AG04450 (cell line): Measurements from ENCODE around the gene HIVEP2. TPM values are rescaled to one million over a fixed set of nuclear protein-coding genes. Genes with fewer than 3 reads are reported as not detected.

ENCODE experiments used
- CTCF ChIA-PET: fragments of 300-600, 350-600 bp; formaldehyde crosslinking; extraction: SDS; loops from one replicate; lab custom pipeline; 2022; ENCODE audit warnings: antibody characterized with exemption, inconsistent platforms; lab: Charles Lee
- POLR2A ChIA-PET: fragments of 350-600 bp; formaldehyde crosslinking; extraction: SDS; loops from one replicate; lab custom pipeline; 2021; ENCODE audit warnings: antibody characterized with exemption, inconsistent platforms; lab: Yijun Ruan, JAX
- DNase-seq: peaks from one replicate; pipeline ENCODE4 v3.0.0-alpha.2; 2011; ENCODE audit warnings: low read depth, low spot score
- H3K27ac ChIP-seq: one replicate; pipeline ENCODE4 v1.5.1; 2012; ENCODE audit warnings: low read depth, low read length, control low read depth
- H3K27me3 ChIP-seq: one replicate; pipeline ENCODE4 v1.6.0; 2012; ENCODE audit warnings: low read length; ENCODE audit not compliant: control insufficient read depth, insufficient read depth
- H3K4me3 ChIP-seq: 2 replicates; pipeline ENCODE4 v1.5.1; 2011; ENCODE audit warnings: mild to moderate bottlenecking, low read depth, low read length, control low read depth
- H3K9me3 ChIP-seq: 2 replicates; pipeline ENCODE4 v1.5.1; 2012; ENCODE audit warnings: low read length; ENCODE audit not compliant: control insufficient read depth, insufficient read depth
- polyA plus RNA-seq: library from polyadenylated mRNA; depleted of rRNA; stranded (reverse); fragments of >200 nt; gene quantifications from 2 replicates; pipeline ENCODE4 v1.2.3, GENCODE V29; 2011
- TF ChIP-seq, protein P1 (sequence below): IDR thresholded peaks from 2 replicates; pipeline ENCODE4 v1.5.1; 2011; ENCODE audit warnings: low read depth, low read length, control low read depth, inconsistent platforms

Gene HIVEP2
- polyA plus RNA-seq, 1 experiment, result 4.9 TPM

DNA sequence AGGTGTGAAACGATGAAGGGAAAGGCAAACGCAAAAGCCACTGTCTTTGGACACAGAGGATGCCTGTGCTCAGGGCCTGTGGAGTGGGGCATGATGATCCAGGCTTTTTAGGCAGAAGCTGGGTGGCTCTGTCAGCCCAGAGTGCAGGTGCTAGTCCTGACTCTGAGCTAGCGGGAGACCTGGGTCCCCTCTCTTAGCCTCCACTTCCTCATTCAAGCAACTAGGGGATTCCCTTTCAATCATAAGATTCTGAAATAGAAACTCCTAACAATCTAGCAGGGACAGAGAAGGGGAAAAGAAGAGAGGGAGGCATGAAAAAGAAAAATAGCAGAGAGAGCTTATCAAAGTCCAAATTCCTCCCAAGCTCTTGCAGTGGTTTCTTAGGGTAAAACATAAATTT lies 7.6 kb upstream of the HIVEP2 start:
- H3K27me3 ChIP-seq, result no peaks in the 10 kb centered on the region
- no peak overlapping the region for H3K4me3 ChIP-seq
- no peak overlapping the region for H3K27ac ChIP-seq
- POLR2A ChIA-PET, result interaction anchor here (1.3 kb wide), 1 partner anchor 26 kb away, joined by 3 read pairs; no protein-coding TSS in a partner anchor
- H3K9me3 ChIP-seq, result no peaks in the 10 kb centered on the region
- CTCF ChIA-PET, result no interaction called here
- TF ChIP-seq, protein P1, sequence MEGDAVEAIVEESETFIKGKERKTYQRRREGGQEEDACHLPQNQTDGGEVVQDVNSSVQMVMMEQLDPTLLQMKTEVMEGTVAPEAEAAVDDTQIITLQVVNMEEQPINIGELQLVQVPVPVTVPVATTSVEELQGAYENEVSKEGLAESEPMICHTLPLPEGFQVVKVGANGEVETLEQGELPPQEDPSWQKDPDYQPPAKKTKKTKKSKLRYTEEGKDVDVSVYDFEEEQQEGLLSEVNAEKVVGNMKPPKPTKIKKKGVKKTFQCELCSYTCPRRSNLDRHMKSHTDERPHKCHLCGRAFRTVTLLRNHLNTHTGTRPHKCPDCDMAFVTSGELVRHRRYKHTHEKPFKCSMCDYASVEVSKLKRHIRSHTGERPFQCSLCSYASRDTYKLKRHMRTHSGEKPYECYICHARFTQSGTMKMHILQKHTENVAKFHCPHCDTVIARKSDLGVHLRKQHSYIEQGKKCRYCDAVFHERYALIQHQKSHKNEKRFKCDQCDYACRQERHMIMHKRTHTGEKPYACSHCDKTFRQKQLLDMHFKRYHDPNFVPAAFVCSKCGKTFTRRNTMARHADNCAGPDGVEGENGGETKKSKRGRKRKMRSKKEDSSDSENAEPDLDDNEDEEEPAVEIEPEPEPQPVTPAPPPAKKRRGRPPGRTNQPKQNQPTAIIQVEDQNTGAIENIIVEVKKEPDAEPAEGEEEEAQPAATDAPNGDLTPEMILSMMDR, result no peak
- DNase-seq, result no peak

DNA sequence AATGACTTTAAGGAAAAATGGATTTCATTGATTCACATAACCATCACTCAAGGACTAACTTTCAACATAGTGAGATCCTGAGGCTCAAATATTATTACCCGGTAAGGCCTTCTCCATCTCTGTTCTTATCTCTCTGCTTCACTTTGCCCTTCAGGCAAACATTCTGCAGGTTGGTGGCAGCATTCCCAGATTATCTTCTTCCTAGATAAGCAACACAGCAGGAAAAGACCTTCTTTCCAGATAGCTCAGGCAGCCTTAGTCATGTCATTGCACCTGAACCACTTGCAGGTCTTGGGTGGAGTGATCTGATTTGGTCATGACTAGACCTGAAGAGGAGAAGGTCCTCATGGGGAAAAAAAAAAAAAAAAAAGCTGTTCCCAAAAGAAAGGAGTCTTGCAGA lies 5.3 kb upstream of the HIVEP2 start:
- H3K27me3 ChIP-seq, result no peaks in the 10 kb centered on the region
- TF ChIP-seq, protein P1, result no peak
- no peak overlapping the region for H3K27ac ChIP-seq
- POLR2A ChIA-PET, result no interaction called here
- CTCF ChIA-PET, result interaction anchor here (0.6 to 1.2 kb wide), 2 partner anchors 258 to 477 kb away, joined by 3 to 4 read pairs; no protein-coding TSS in a partner anchor
- no peak overlapping the region for H3K4me3 ChIP-seq
- no peaks in the 10 kb centered on the region; the same call in 1 of the 2 replicates for H3K9me3 ChIP-seq
- no peak for DNase-seq

DNA sequence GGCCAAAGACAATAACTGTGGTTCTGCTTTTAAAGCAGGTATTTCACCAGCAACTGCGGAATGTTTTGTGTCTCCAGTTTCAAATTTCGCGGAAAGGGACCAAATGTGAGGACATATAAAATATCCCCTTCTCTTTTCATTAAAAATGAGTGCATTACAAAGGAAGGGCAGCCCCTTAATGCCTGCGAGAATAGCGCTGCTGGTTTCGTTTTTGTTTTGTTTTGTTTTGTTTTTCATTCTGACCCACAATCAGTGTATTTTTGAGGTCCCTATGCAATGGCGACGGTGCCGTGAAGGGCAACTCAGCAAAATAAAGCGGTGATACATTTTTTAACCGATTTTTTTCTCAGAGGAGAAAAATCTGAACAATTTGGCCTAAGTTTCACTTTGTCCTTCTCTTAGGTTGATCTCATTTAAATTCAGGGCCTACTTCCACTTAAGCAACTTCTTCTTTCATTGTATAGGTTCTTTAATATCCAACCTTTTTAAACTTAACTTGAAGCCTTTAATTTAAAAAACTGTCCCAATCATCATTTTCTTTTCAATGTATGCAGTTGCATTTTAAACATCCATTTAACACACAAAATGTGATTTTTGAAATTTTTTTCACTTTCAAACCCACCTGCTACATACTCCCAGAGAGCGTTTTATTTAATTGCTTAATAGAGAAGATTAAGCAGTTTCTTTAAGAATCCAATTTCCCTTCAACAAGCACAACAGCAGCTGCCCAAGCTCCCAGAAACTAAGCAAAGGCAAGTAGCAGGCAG lies 2.9 kb upstream of the HIVEP2 start:
- Histone ChIP-seq H3K9me3 (no peaks in the 10 kb centered on the region; the same call in 1 of the 2 replicates), H3K4me3 (peak overlapping the region; percentile 99), H3K27ac (peak overlapping the region; percentile 78), H3K27me3 (no peaks in the 10 kb centered on the region)
- TF ChIP-seq, protein P1, result no peak
- no peak for DNase-seq
- POLR2A ChIA-PET, result no interaction called here
- CTCF ChIA-PET, result no interaction called here

DNA sequence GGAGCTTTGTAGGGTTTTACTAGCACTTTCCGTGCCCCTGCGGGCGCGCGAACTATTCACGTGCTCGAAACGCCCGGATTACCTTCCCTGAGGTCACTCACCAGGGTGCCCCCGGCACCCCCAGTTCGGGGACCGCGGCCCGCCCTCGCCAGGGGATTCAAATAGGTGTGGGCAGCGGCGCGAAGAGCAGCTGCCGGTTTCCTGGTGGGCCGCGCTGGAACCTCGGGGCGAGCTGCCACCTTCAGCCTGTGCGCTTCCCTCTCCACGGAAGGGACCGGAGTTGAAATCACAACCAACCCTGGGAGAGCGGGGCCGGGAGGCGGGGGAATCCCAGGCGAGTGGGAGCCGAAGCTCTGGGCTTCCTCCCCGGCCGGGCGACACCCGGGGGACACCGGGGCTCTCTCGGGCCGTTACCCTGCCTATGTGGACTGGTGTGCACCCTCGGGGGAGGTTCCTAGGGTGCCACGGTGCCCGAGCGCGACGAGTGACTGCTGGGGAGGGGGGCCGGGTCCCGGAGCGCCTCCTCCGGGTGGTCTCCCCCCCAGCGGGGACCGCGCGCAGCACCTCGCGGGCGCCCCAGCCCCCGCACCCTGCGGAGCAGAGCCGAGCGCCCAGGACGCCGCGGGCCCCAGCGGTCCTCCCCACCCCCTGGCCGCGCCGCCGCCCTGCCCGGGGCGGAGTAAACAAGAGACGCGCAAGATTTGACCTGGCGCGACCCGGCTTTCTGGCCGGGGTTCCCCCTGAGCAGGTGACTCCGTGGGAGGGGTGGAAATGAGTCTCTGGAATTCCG lies 2.1 kb upstream of the HIVEP2 start:
- POLR2A ChIA-PET, result interaction anchor here (0.9 kb wide), 1 partner anchor 114 kb away, joined by 3 read pairs; no protein-coding TSS in a partner anchor
- TF ChIP-seq, protein P1, result no peak

More for the DNA sequence above, 2.1 kb upstream of the HIVEP2 start:
- H3K9me3 ChIP-seq, result no peaks in the 10 kb centered on the region; the same call in 1 of the 2 replicates
- no peak for DNase-seq
- peak overlapping the region; percentile 84 for H3K27ac ChIP-seq
- H3K27me3 ChIP-seq, result no peaks in the 10 kb centered on the region
- CTCF ChIA-PET, result no interaction called here
- H3K4me3 ChIP-seq, result peak overlapping the region; percentile 99
